GM19035 (cell line): Measurements from ENCODE around the gene DNAJC22.
"Not testable (repeated sequence)": the region's sequence is repeated elsewhere in the genome, so short reads cannot be mapped to it uniquely, and the experiment has no call there.

ENCODE experiments used
- ATAC-seq: cut with Tn5 transposase; IDR thresholded peaks from one replicate; pipeline ENCODE4 v1.9.1; 2021; ENCODE audit not compliant: unreplicated experiment

The DNAJC22 gene

DNA sequence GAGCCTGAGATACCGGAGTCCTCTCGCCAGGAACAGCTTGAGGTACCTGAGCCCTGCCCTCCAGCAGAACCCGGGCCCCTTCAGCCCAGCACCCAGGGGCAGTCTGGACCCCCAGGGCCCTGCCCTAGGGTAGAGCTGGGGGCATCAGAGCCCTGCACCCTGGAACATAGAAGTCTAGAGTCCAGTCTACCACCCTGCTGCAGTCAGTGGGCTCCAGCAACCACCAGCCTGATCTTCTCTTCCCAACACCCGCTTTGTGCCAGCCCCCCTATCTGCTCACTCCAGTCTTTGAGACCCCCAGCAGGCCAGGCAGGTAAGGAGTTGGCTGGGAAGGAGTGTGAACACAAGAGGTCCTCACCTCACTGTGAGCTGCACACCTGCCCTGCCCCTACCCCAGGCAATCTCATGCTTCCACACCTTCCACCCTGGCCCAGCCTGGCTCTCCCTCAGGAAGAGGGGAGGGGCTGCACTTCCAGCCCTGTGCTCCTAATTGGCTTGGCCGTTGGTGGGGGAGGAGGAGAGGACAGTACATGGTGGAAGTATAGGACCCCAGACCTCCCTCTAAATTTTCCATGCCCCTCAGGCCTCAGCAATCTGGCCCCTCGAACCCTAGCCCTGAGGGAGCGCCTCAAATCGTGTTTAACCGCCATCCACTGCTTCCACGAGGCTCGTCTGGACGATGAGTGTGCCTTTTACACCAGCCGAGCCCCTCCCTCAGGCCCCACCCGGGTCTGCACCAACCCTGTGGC lies 15.9 kb upstream of the DNAJC22 start:
- ATAC-seq: no peak

DNA sequence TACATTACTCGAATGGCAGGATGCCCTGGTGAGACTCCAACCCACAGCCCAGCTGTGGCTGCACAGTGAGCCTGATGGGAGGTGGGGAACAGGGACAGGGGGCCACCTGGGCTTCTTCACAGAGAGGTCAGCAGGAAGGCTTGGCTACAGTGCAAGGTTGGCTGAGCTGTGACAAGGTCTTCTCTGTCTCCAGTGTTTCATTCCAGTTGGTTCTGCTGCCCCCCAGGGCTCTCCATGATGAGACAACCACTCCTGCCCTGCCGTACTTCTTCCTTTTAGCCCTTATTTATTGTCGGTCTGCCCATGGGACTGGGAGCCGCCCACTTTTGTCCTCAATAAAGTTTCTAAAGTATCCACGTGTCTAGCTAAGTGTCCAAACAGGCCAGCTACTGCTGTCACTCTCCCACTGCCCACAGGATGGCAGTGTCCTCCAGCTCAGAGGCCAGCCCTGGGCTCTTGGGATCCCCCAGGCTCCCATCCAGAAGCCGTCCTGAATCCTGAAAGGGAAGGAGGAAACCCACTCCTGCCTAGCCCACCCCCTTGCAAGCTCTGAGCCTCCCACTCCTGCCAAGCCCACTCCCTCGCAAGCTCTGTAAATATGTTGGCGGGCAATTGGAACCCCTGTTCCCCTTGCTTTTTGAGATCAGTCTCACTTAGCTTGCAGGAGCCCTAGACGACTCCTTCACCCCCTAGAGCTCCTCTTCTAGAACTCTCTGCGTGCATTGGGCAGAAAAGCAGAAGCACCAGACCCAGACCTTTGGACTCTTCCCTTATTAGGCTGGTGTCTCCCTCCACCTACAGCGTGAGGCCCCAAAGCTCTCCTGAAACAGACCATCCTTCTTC lies 15.1 kb upstream of the DNAJC22 start:
- no peak for ATAC-seq

DNA sequence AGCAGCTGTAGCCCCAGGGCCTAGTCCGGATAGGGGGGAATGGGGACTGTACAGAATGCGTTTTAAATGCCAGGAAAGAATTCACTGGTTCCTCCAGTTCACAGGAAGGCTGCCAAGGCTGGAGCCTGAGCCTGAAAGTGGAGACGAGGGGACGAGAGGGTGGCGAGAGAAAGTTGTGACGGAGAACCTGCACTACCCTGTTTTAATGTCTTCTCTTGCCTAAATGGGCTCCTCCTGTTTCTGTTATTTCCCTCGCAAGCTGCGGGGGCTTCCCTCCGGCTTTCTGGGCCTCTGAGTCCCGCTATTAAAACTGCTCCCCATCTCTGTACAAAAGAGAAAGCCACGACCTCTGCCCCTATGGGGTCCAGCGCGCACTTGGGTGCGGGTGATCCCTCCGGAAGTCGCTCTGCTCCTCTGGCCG lies 14.2 kb upstream of the DNAJC22 start:
- ATAC-seq: no peak

DNA sequence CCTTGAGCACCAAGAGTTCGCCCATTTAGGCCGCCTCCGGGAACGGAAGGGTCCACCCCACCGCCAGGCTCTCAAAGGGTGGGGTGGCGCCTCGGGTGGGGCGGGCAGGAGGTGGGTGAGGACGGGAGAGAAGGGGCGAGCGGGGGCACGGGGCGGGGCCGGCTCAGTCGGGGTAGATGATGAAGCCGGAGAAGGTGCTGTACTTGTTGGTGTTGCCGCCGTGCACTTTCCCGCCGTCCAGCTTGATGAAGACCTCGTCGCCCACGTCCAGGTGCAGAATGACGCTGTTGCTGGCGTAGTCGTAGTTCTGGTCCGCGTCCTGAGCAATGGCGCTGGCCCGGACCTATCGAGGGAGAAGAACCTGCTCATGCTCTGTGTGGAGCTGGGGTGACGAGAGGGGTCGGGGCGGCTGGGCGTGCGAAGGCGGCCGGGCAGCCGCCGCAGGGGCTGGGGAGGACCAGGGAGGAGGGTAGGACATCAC lies 13.8 kb upstream of the DNAJC22 start:
- ATAC-seq: no peak

DNA sequence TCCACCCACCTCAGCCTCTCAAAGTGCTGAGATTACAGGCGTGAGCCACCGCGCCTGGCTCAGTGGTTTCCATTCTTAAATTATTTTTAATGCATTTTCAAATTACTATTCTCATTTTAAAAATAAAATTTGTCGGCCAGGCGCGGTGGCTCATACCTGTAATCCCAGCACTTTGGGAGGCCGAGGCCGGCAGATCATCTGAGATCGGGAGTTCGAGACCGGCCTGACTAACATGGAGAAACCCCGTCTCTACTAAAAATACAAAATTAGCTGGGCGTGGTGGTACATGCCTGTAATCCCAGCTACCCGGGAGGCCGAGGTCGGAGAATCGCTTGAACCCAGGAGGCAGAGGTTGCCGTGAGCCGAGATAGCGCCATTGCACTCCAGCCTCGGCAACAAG lies 12.9 kb upstream of the DNAJC22 start:
- ATAC-seq: not testable (repeated sequence)

DNA sequence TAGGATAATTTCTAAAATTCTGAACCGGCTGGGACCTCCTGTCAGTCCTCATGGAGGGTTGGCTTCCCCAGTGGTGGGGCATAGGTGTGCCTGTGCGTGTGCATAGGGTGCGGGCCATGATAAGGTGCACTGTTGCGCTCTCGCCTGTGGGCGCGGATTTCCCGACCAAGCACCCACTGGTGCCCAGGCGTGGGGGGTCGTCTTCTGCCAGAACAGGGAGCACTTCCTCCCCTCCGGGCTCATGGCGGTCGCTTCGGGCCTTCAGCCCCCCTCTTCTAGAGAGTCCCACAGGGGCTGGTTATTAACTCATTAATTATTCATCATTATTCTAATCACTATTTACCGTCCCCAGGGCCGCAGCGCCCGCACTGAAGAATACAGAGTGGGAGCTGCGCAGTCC lies 12.5 kb upstream of the DNAJC22 start:
- no peak for ATAC-seq

DNA sequence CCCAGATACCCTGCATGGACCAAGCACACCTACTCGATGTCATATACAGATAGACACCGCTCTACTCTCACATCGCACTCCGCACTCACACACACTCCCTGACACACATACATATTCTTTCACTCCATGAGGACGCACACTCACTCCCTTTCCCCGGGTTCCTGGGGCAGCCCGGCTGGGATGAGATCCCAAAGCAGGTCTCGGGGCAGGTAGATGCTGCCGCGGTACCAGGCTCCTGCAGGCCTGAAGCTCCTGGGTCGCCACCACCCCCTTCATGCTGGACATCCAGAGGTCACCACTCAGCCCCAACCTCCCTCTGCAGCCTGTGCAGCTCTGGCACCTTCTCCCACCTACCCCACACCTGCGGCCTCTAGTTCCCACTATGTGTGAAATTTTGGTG lies 12.0 kb upstream of the DNAJC22 start:
- no peak for ATAC-seq

DNA sequence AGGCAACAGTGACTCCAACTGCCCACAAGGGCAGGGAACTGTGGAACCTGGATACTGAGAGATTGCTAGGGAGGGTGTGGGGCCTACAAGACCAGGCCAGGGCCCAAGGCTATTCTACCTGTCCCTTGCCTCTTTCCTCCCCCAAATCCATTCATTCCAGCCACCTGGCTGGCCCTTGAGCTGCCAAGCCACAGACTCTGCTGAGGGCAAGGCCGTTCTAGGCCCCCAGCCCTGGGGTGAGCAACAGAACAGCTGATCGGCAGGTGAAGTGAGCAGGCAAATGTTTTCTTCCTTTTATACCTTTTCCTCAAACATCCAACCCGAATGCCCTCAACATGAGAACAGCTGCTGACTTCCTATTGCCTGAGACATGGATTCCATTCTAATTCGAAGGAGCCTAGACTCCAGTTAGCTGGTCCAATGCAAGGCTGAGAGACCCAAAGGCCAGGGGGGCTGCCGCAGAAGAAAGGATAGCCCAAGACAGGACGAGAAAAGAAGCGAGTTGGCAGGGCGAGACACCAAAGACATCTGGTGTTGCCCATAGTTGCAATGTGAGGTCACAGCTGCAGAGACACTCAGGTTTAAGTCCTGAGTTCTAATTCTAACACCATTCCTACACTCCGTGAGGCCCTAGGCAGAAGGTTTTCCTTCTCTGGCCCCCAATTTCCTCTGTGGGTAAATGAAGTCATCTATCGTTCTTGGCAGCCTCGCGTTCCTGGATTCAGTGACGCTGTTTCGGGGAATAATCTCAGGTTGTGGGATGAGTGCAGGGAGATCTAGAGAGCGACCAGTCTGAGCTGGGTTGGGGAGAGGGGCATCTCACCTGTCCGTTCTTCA lies 11.4 kb upstream of the DNAJC22 start:
- no peak for ATAC-seq

DNA sequence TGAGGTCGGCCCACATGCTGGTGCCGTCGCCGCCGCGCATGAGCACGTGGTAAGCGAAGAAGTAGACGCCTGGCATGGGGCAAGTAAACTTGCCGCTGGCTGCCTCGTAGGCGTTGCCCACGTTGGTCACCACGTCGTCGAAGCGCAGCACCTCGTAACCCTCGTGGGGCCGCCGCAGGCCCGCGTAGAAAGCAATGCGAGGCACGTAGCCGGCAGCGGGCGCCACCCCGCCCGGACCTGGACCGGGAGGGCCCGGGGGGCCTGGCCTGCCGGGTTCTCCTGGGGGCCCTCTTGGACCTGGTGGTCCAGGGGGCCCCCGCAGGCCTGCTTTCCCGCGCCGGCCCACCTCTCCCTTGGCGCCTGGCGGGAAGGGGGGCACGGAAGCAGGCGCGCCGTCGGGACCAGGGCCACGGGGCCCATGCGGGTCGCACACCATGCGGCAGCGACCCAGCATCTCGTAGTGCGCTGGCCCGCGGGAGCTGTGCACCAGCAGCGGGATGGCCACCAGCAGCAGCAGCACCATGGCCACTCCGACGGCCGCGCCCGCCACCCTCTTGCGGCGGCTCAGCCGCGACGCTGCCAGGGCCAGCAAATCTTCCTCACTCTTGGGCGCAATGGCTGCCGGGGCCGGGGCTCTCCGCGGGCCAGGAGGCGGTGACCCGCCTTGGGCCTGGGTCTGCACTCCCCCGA lies 10.6 kb upstream of the DNAJC22 start:
- no peak for ATAC-seq

DNA sequence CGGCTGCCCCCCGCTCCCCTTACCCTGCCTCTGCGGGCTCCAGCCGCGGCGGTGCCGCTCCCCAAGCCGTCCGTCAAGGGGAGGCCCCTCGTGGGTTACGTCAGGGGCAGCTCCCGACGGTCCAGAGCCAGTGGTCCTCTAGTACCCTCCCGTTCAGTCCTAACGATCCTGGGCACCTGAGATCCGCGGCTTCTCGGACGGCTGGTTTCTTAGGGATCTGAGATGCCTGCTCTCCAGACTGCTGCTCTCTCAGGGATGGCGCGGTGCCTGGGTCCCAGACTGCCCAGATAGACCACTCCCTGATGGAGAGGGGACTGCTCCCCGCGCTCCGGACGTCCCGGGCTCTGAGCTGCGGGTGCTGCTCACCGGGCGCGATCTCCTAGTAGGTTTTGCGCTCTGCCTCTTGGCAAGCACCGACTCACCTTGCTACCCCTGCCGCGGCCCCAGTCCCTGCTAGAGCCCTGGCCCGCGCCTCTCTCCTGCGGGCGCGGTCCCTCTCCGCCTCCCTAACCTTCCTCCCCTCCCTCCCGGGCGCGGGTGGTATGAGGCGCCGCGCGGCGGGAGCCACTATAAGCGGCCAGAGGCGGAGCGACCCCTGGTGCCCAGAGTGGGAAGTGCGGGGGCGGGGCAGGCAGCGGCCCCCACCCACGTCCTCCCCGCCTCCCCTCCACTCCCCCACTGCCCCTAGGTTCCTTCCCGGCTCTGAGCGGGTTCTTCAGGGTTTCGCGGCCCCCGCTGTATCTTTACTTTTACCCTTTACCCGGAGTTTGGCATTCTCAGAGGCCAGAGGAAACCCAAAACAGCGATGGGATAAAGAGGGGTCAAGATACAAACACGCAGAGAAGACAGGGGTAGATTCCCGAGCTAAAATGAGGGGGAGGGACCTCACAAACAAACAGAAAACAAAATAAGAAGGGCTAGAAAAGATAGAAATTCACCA lies 9.8 kb upstream of the DNAJC22 start, which contains the start of gene C1QL4:
Gene C1QL4 (minus strand): TSS at position 544 of the 940 bp plus-strand sequence. CDS start 711 bp downstream, outside the sequence.
- no peak for ATAC-seq

DNA sequence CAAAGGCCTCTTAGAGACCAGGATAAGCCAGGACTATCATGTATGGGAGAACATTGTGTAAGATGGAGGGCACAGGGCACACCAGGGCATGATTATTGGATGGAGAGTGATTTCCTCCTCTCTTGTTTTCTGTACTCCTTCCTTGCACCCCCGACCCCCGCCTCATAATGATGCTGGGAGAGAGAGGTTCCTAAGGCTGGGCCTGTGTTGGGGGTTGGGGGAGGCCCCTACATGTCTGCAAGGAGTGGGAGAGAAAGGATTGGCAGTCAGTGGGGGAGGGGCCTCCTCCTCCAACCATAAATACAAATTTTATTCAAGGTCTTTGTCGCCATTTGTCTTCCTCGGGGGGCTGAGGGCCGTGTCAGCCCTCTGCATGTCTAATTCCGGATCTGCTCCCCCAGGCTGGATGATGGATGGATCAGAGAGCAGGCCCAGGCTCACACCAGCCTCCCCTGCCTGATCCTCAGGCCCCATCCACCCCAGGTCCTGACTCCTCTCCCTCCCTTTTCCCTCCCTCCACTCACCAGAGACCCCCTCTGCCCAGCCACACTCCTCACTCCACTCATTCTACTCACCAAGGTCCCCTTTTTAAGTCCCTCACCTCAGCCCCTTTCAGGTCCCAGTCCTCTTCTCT lies 7.7 kb upstream of the DNAJC22 start:
- ATAC-seq: no peak

DNA sequence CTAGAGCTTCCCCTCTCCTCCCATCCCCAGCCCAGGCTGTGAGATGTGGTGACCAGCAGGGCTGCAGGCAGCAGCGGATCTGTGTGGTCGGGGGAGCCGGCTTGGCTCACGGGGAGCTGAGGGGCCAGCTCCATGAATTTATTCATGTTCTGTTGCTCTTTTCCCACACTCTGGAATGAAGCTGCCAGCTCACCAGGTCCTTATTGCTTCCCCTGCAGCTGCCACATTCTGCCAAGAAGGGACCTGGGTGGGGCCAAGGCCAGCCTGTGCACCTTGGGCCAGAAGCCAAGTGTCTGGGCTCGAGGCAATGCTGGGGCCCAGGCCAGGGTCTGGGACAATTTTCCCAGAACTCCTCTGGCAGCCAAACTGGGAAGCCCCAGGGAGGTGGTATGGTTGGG lies 7.2 kb upstream of the DNAJC22 start:
- ATAC-seq: no peak

DNA sequence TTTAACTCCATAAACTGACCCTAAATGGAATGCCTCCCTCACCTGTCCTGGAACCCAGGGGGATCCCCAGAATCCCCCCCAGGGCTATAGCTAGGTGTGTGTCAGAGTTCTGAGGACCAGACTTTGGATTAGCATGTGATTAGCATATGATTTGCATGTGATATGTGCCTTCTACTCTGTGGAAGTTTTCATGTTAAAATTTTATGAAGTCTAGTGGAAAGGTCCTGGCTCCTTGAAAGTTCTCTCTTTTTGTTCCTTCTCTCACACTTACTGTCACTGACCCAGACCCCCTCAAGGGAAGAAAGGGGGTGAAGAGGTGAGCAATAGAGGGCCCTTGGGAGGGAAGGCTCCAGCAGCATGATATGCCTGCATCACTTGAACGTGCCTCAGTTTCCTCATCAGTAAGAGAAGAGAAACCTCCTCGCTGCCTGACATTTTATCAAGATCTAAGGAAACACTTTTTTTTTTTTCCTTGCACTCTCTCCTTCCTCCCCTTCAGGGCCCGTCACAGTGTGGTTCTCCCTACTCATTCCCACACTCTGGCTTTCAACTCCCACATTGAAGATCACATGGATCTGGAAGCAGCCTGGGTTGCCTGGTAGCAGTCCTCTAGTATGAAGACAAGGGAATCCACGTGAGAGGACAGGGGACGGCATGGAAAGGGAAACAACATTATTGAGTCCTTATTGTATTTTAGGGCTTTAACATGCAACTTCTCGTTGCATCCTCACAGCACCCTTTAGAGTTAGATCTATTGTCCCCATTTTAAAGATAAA lies 6.4 kb upstream of the DNAJC22 start:
- no peak for ATAC-seq

DNA sequence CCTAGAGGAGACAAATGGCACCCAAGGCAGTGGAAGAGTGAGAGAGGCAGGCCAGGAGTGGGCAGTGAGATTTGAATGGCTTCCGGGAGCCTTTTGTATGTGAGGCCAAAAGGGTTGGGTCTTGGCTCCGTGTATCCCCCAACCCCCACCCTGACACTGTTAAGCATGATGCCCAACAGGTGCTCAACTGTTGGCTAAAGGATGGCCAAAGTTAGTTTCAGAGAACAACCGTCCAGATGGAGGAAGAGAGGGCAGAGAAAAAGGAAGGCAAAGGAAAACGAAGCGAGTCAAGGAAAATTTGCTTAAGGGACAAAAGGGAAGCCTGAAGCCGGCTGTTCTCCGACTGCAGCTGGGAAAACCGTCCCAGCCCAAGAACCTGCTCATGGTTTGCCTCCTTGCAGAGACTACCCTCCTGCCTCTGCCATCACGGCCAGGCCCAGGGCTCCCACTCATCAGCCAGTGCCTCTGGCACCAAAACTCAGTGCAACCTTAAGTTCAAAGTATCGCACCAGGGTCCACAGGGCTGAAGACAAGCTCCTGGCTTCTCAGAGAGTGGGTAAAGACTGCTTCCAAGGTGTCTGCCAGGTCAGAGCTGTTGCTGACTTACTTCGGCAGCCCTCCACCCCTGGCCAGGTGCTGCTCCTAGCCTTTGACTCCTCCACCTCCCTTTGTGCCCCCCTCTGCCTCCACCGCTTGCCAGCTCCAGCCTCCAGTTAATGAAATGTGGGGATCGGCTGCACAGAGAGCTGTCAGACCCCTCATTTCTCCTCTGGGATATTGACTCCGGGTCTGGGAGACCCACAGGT lies 5.5 kb upstream of the DNAJC22 start:
- ATAC-seq: no peak

DNA sequence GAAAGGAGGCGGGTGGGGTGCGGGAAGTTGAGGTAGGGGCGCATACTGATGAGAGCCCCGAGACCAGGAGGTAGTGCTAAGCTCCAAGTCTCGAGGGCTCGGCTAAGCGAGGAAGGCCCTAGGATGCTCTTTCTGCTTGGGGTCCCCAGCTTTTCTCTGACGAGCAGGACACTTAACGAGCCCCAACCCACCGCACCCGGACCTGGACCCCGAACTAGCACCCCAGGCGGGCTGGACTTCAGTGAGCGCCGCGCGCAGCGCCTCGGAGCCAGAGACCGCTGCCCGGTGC lies 5.0 kb upstream of the DNAJC22 start:
- ATAC-seq: no peak

DNA sequence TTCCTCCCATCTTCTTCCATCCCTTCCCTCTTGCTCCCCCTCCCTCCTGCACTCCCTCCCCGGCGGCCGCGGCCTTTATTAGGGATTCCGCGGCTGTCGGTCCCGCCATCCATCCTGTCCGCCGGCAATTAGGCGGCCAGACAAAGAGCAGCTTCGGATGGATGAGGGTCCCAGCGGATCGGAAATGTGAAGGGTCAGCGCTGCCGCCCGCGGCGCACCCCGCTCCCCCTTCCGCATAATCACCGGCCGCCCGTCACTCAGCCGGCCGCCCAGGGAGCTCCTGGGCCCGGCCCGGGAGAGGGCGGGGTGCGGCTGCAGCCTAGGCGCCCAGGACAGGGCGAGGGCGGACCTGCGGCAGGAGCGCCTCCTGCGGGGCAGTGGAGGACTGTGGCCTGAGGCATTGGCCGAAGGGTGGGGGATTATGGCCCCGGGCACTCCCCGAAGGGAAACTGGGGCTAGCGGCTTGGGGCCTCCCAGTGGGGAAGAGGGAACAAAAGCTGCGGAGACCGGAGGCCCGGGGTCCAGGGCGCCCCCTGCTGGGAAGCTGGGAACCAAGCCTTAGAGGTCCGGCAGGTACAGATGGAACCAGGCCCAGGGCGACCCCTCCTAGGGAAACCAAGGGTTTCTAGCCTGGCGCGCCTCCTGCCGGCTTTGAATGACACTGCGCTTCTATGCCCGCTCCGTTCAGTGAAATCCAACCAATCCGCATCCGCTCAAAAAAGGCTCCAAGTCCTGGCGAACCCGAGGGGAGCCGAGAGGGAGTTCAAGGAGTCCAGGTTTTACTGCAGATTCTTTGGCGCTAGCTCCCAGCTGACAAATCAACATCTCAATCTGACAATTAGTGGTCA lies 4.4 kb upstream of the DNAJC22 start:
- no peak for ATAC-seq
